ENCODE data around the gene CFAP299. TPM values are rescaled to one million over a fixed set of nuclear protein-coding genes. Genes with fewer than 3 reads are reported as not detected.

Gene CFAP299
- total RNA-seq, 4 donors from 2014 or later = 0.79 TPM; not detected in 3

- no peak for DNase-seq (ENCODE audit: low spot score)
- TF ChIP-seq CTCF (IDR thresholded peaks at IDR 0.05) = no peak
- no peak for ATAC-seq (ENCODE audit: low FRiP score)
These were observed 496.1 kb downstream of the CFAP299 start for GRCh38 chr4:80831383-80832361.

- DNase-seq (ENCODE audit: low spot score) (no peak), ATAC-seq (ENCODE audit: low FRiP score) (no peak)
- TF ChIP-seq CTCF (IDR thresholded peaks at IDR 0.05) = no peak
These were observed 503.8 kb downstream of the CFAP299 start for GRCh38 chr4:80839281-80839680.

- no peak for ATAC-seq (ENCODE audit: low FRiP score)
- no peak for TF ChIP-seq CTCF (IDR thresholded peaks at IDR 0.05)
- DNase-seq (ENCODE audit: low spot score) = no peak
These were observed 504.3 kb downstream of the CFAP299 start for GRCh38 chr4:80839792-80840191.

- ATAC-seq (ENCODE audit: low FRiP score) = no peak
- no peak for DNase-seq (ENCODE audit: low spot score)
- no peak for TF ChIP-seq CTCF (IDR thresholded peaks at IDR 0.05)
These were observed 504.9 kb downstream of the CFAP299 start for GRCh38 chr4:80840396-80840795.

- TF ChIP-seq CTCF (IDR thresholded peaks at IDR 0.05) = no peak
- DNase-seq (ENCODE audit: low spot score) = no peak
- no peak for ATAC-seq (ENCODE audit: low FRiP score)
These were observed 506.2 kb downstream of the CFAP299 start for GRCh38 chr4:80841587-80842281.

- no peak for TF ChIP-seq CTCF (IDR thresholded peaks at IDR 0.05)
These were observed 510.7 kb downstream of the CFAP299 start for GRCh38 chr4:80846210-80846609.

More at GRCh38 chr4:80846210-80846609, 510.7 kb downstream of the CFAP299 start:
- ATAC-seq (ENCODE audit: low FRiP score) (no peak), DNase-seq (ENCODE audit: low spot score) (no peak)

All from omental fat pad (tissue), 4 donors.